HEK293T (cell line): ENCODE data around the gene CRAT.

Experiments
- ARNT ChIP-seq: fragments of 450-650 bp; IDR thresholded peaks from 2 replicates; pipeline ENCODE4 v1.6.1; 2017; ENCODE audit warnings: mild to moderate bottlenecking
- BHLHE40 ChIP-seq: fragments of 450-650 bp; IDR thresholded peaks from 2 replicates; pipeline ENCODE4 v1.6.1; 2016; ENCODE audit warnings: mild to moderate bottlenecking, moderate library complexity, borderline replicate concordance
- ELF4 ChIP-seq: fragments of 450-650 bp; IDR thresholded peaks from 2 replicates; pipeline ENCODE4 v1.6.1; 2017; ENCODE audit warnings: antibody characterized with exemption
- FOXK2 ChIP-seq: fragments of 450-650 bp; IDR thresholded peaks from 2 replicates; pipeline ENCODE4 v1.6.1; 2016; ENCODE audit warnings: mild to moderate bottlenecking
- FOXM1 ChIP-seq: fragments of 450-650 bp; IDR thresholded peaks from 2 replicates; pipeline ENCODE4 v1.6.1; 2017; ENCODE audit warnings: mild to moderate bottlenecking, borderline replicate concordance
- L3MBTL2 ChIP-seq: fragments of 450-650 bp; conservative IDR thresholded peaks from 2 replicates; pipeline ENCODE4 v1.6.1; 2016; ENCODE audit warnings: mild to moderate bottlenecking
- NFRKB ChIP-seq: fragments of 450-650 bp; IDR thresholded peaks from 2 replicates; pipeline ENCODE4 v1.6.1; 2016; ENCODE audit warnings: mild to moderate bottlenecking, moderate library complexity
- SP1 ChIP-seq: fragments of 450-650 bp; IDR thresholded peaks from 2 replicates; pipeline ENCODE4 v1.6.1; 2017
- SUZ12 ChIP-seq: fragments of 450-650 bp; IDR thresholded peaks from 2 replicates; pipeline ENCODE4 v1.6.1; 2016; ENCODE audit warnings: mild to moderate bottlenecking
- TARDBP ChIP-seq: fragments of 450-650 bp; IDR thresholded peaks from 2 replicates; pipeline ENCODE4 v1.6.1; 2016
- ZNF384 ChIP-seq: fragments of 450-650 bp; IDR thresholded peaks from 2 replicates; pipeline ENCODE4 v1.6.1; 2016

DNA sequence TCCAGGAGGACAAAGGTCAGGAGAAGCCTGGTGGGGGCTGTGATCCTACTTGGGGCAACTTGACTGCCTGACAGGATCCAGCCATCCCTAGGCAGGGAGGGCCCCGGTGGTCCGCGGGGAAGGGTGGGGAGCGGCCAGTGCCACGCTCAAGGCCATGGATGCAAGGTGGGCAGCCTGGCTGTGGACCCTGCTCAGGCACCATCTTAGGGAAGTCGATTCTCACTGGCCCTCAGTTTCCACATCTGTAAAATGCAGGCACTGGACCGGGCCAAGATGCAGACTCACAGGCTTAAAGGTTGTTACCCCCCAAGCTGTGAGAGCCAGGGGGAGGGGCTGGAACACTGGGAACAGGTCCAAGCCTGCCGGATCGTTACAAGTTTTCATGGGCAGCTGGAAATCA, 38.4 kb downstream of the CRAT start:
- TF ChIP-seq SUZ12 (no peak), BHLHE40 (no peak), TARDBP (no peak), ARNT (no peak), SP1 (no peak), ELF4 (no peak), L3MBTL2 (no peak), NFRKB (no peak), FOXM1 (no peak), FOXK2 (no peak), ZNF384 (no peak)
